AG10803 (cell line): ENCODE measurements around the gene CCL18.

Experiments
- DNase-seq: peaks from one replicate; pipeline ENCODE4 v3.0.0; 2010; ENCODE audit warnings: low read depth
- H3K4me3 ChIP-seq: 2 replicates; pipeline ENCODE4 v1.5.1; 2011; ENCODE audit warnings: mild to moderate bottlenecking, low read length, control low read depth
- CTCF ChIP-seq: conservative IDR thresholded peaks from 2 replicates; pipeline ENCODE4 v1.5.1; 2011; ENCODE audit warnings: mild to moderate bottlenecking, low read length, control low read depth, inconsistent platforms

Gene CCL18

GRCh38 chr17:36027761-36028160 lies 36.3 kb upstream of the CCL18 start:
- no peak for DNase-seq
- H3K4me3 ChIP-seq: no peak overlapping the region
- TF ChIP-seq CTCF: no peak

DNA sequence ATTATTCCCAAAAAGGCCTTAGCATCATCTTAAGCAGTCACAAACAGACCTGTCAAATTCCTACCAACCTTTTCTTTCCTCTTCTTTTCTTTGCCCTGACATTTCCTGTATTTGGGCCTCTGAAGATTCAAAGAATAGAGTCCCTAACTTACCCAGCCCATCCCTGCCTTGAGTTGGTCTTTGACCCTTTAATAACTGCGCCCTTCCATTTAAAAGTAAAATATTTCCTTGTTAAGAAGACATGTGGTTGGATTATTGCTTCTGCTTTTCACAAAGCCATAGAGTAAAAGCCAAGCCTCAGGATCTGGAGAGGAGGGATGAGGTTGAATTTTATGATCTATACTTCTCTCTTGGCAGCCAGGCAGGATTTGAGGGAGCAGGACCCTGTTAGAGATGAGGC lies 33.1 kb upstream of the CCL18 start:
- TF ChIP-seq CTCF: no peak
- no peak overlapping the region for H3K4me3 ChIP-seq

DNA sequence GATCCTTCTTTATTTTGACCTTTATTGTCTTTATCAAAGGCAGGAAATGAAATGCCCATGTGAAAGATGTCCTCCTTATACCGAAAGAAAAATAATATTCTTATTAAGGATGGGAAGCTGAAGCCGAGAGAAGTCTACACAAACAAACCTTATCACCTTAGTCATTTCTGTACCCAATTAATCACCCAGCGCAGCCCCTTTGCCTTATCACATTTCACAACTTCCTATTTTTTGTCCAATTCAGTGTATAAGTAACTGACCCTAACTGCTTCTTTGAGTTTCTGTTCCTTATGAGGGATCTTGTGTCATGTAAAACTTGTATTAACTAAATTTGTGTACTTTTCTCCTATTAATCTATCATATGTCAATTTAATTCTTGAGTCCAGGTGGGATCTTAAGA lies 29.9 kb upstream of the CCL18 start:
- TF ChIP-seq CTCF: no peak
- no peak for DNase-seq
- H3K4me3 ChIP-seq: no peak overlapping the region

More for the DNA sequence above, 33.1 kb upstream of the CCL18 start:
- no peak for DNase-seq

DNA sequence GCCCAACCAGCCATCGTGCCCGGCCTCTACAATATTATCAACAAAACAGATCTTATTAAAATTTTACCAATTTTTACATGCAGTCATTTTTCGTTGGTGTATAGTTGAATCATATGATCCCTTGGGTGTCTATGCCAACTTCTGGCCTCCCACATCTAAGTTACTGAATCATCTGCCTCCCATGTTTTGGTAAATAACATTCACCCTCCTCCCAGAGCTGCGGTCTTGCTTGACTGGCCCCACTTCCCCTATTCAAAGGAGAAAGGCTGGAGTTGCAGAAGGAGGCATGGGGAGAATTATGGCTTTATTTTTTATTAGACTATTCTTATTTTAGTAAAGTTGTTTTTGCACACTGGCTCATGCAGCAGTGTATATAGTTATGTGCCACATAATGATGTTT lies 27.8 kb upstream of the CCL18 start:
- H3K4me3 ChIP-seq: no peak overlapping the region
- no peak for DNase-seq
- TF ChIP-seq CTCF: no peak

DNA sequence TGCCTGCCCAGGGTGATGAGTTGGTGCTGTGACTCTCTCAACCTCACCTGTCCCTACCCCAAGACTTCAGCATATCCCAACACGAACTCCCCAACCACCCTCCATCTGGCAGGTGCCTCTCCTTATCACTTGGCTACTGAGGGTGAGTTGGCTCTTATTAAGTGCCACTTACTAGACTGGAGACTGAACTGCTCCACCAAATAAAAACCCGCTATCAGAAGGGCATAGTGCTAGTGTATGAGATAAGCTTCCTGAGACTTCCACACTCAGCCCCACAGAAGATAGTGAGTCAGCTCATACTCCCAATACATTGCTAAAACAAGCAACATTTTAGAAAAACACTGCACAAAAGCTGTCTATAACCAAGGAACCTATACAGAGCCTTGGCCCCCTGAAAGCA lies 16.0 kb upstream of the CCL18 start:
- no peak overlapping the region for H3K4me3 ChIP-seq
- DNase-seq: no peak
- TF ChIP-seq CTCF: no peak

DNA sequence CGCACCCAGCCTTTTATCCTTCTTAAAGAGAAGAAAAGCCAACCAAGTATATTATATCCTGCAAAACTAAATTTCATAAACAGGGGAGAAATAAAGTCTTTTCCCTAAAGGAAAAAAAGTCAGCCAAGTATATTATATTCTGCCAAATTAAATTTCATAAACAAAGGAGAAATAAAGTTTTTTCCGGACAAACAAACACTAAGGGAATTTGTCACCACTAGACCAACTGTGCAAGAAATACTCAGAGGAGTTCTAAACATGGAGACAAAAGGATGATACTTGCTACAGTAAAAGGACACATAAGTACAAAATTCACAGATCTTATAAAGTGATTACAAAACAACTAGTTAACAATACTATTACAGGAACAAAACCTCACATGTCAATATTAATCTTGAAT lies 14.4 kb upstream of the CCL18 start:
- DNase-seq: no peak

GRCh38 chr17:36055171-36055570 lies 8.9 kb upstream of the CCL18 start:
- H3K4me3 ChIP-seq: no peak overlapping the region
- TF ChIP-seq CTCF: no peak
- no peak for DNase-seq

More for the DNA sequence above, 14.4 kb upstream of the CCL18 start:
- H3K4me3 ChIP-seq: no peak overlapping the region
- TF ChIP-seq CTCF: no peak
